Measurements from ENCODE around the gene CAMK2N1. TPM values are rescaled to one million over a fixed set of nuclear protein-coding genes. Genes with fewer than 3 reads are reported as not detected.
A peak's percentile ranks its signal among the peaks of the same experiment; 100 is the strongest.

CAMK2N1 gene
- total RNA-seq, 4 donors from 2014 or later: 74.3 to 126 (median 85.9) TPM

DNA sequence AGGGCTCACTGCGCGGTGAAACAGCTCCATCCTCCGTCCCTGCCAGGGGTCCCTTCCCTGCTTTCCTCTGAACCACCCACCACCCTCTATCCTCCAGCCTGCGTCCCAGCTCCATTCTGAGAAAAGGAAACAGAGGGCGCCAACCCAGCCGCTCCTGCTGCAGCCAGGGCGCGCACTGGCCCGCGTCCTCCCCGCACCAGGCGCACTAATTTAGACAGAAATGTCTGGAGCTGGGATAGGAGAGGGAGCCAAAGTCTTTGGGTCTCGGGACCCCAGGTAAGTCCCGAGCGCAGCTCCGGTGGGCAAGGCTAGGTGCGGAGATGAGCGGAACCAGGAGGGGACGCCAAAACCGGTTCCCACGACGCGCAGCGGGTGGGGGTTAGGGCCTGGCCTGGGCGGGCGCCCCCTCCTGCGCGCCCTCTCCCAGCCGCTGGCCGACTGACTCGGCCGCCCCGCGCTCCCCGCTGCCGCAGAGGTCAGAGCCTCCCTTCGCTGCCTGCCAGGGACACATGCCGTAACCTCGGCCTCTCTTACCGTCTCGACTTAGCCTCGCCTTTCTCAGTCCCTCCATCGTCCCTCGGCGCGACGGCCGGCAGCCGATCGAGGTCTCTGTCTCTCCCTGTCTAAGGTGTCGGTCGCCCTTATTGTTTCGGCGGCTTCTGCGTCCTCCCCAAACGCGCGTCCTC, 2.0 kb downstream of the CAMK2N1 start:
- DNase-seq: peak; percentile 32
- 2 to 7% methylated on average over 7 to 44 of the region's 58 CpGs for WGBS, 2 donors (ENCODE audit: low coverage in 1 of 2)
- no peak for TF ChIP-seq EP300 (IDR thresholded peaks at IDR 0.05; ENCODE audit: low read depth)
- TF ChIP-seq POLR2AphosphoS5 (IDR thresholded peaks at IDR 0.05): no peak
- TF ChIP-seq POLR2A (IDR thresholded peaks at IDR 0.05): no peak
- TF ChIP-seq, protein P1, sequence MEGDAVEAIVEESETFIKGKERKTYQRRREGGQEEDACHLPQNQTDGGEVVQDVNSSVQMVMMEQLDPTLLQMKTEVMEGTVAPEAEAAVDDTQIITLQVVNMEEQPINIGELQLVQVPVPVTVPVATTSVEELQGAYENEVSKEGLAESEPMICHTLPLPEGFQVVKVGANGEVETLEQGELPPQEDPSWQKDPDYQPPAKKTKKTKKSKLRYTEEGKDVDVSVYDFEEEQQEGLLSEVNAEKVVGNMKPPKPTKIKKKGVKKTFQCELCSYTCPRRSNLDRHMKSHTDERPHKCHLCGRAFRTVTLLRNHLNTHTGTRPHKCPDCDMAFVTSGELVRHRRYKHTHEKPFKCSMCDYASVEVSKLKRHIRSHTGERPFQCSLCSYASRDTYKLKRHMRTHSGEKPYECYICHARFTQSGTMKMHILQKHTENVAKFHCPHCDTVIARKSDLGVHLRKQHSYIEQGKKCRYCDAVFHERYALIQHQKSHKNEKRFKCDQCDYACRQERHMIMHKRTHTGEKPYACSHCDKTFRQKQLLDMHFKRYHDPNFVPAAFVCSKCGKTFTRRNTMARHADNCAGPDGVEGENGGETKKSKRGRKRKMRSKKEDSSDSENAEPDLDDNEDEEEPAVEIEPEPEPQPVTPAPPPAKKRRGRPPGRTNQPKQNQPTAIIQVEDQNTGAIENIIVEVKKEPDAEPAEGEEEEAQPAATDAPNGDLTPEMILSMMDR (IDR thresholded peaks at IDR 0.05): no peak
- Histone ChIP-seq H3K9me3 (no peaks in the 10 kb centered on the region), H3K36me3 (no peaks in the 10 kb centered on the region), H3K27ac (peak overlapping the region; percentile 91 to 95 (median 93)), H3K4me3 (peak overlapping the region; percentile 56 to 86 (median 74)), H3K4me1 (peaks cover 10 to 60% (median 51%) of the 10 kb centered on the region in 4 donors), H3K27me3 (peaks cover 9% of the 10 kb centered on the region)
- intact Hi-C loops (cut with DNase I; ENCODE audit: low total_unique reads): no loop called here
- in situ Hi-C loops (cut with MboI; ENCODE audit: low pct_ligation_motif_present in 1 of 4, low pct_unique_long_range_greater_than_20kb in 1 of 4, low sequenced_read_pairs in 3 of 4): no loop called here

DNA sequence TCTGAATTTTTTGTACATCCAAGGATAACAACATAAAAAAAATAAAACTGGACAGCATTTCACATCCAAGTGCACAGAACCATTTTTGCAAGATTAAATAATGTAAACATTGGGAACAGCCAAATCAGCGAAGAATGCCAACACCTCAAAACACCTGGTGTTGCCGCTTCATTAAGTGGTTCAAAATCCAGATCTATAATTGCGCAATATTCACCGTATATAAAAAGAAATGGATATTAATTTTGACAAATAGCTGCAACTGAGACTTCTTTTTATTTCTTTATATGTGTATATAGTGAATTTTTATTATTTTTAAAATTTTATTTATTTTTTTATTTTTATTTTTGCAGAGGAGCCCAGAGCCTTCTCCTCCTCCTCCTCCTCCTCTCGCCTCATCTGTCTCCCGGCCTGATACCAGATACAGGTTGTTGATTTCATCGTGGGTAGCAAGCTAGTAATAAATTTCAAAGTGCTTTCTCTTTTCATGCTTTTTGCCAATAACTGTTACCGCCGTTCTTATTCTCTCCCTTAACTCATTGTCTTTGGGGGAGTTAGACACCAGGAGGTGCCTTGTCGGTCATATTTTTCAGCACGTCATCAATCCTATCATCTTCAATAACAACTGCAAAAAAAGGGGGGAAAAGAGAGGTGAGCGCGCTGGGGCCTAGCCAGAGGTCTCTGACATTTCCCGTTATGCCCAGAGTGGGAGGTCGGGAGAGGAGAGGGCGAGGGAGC, 2.7 kb downstream of the CAMK2N1 start:
- in situ Hi-C loops (cut with MboI; ENCODE audit: low pct_ligation_motif_present in 1 of 4, low pct_unique_long_range_greater_than_20kb in 1 of 4, low sequenced_read_pairs in 3 of 4) (no loop called here), intact Hi-C loops (cut with DNase I; ENCODE audit: low total_unique reads) (no loop called here)
- Histone ChIP-seq H3K4me1 (peaks cover 16 to 67% (median 57%) of the 10 kb centered on the region in 4 donors), H3K9me3 (no peaks in the 10 kb centered on the region), H3K36me3 (no peaks in the 10 kb centered on the region), H3K27me3 (peaks cover 9% of the 10 kb centered on the region), H3K27ac (peak overlapping the region; percentile 91 to 95 (median 93)), H3K4me3 (peak overlapping the region; percentile 56 to 86 (median 74))
- WGBS, 2 donors (ENCODE audit: low coverage in 1 of 2): 36 to 39% methylated on average over 11 to 16 of the region's 16 CpGs
- no peak for DNase-seq
- TF ChIP-seq EP300 (IDR thresholded peaks at IDR 0.05; ENCODE audit: low read depth): no peak
- TF ChIP-seq POLR2AphosphoS5 (IDR thresholded peaks at IDR 0.05): no peak
- TF ChIP-seq POLR2A (IDR thresholded peaks at IDR 0.05): no peak
- TF ChIP-seq, protein P1 (IDR thresholded peaks at IDR 0.05): no peak

DNA sequence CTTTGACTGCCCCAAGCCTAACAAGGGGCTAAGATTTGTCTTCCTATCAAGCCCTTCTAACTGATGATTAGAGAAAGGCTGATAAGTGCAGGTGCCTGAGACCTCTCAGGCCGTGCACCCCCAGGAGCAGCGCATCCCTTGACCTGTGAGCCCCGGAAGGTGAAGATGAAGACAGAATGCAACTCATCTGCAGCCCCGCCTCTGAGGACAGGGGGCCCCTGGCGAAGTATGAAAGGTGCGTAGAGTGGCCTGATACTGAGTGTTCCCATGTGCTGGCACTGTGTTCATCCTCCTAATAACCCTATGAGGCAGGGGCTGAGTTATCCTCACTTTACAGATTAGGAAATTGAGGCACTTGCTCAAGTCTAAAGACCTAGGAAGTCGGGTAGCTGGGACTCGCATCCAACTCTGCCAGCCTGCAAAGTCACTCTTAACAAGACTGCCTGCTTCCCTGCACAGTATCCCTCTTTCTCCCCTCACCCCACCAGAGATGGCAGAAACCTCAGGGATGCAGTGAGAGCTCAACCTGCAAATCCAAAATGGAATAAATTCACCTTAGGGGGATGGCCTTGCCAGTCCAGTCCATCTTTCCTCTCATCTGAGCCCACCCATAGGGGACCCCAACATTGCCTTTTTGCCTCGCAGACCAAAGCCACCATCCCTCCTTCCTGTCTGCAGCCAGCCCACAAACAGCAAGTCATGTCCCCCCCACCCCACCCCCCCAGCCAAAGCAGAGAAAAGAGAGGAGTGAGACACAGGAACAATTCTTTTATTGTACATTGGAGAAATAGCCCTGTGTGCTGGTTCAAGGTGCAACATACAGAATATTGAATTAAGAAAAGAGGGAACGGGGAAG, 4.1 kb downstream of the CAMK2N1 start:
- no peaks in the 10 kb centered on the region for H3K36me3 ChIP-seq
- in situ Hi-C loops (cut with MboI; ENCODE audit: low pct_ligation_motif_present in 1 of 4, low pct_unique_long_range_greater_than_20kb in 1 of 4, low sequenced_read_pairs in 3 of 4) (no loop called here), intact Hi-C loops (cut with DNase I; ENCODE audit: low total_unique reads) (no loop called here)
- peaks cover 9% of the 10 kb centered on the region for H3K27me3 ChIP-seq
- peaks cover 28 to 71% (median 64%) of the 10 kb centered on the region in 4 donors for H3K4me1 ChIP-seq
- peak overlapping the region; percentile 86 to 94 (median 90) for H3K27ac ChIP-seq
- 26 to 55% methylated on average over 2 to 10 of the region's 10 CpGs for WGBS, 2 donors (ENCODE audit: low coverage in 1 of 2)
- DNase-seq: no peak
- no peaks in the 10 kb centered on the region for H3K9me3 ChIP-seq
- no peak overlapping the region for H3K4me3 ChIP-seq
- TF ChIP-seq EP300 (IDR thresholded peaks at IDR 0.05; ENCODE audit: low read depth) (no peak), POLR2A (IDR thresholded peaks at IDR 0.05) (no peak), POLR2AphosphoS5 (IDR thresholded peaks at IDR 0.05) (no peak)
- TF ChIP-seq, protein P1 (IDR thresholded peaks at IDR 0.05): no peak

Measured in transverse colon (tissue), 4 donors.